Upper lobe of right lung (tissue), 1 donor: ENCODE results near the gene ACR. TPM values are rescaled to one million over a fixed set of nuclear protein-coding genes. Genes with fewer than 3 reads are reported as not detected.

Source experiments
- ATAC-seq: fragments of 200-7000 bp; cut with Tn5 transposase; one replicate; pipeline ENCODE4 v1.9.1; 2020; ENCODE audit warnings: mild to moderate bottlenecking, moderate library complexity
- DNase-seq: peaks from one replicate; pipeline ENCODE4 v3.0.0-alpha.2; 2020
- H3K27ac ChIP-seq: fragments of 200-600 bp; one replicate; pipeline ENCODE4 v1.8.0; 2022
- H3K27me3 ChIP-seq: fragments of 200-600 bp; one replicate; pipeline ENCODE4 v1.8.0; 2022; ENCODE audit warnings: mild to moderate bottlenecking
- H3K36me3 ChIP-seq: fragments of 200-600 bp; one replicate; pipeline ENCODE4 v1.8.0; 2022
- H3K4me1 ChIP-seq: fragments of 200-600 bp; one replicate; pipeline ENCODE4 v1.8.0; 2022
- H3K4me3 ChIP-seq: fragments of 200-600 bp; one replicate; pipeline ENCODE4 v1.8.0; 2022; ENCODE audit warnings: mild to moderate bottlenecking
- H3K9me3 ChIP-seq: fragments of 200-600 bp; one replicate; pipeline ENCODE4 v1.8.0; 2022
- CTCF ChIP-seq: fragments of 200-600 bp; IDR thresholded peaks from one replicate; pipeline ENCODE4 v1.8.0; 2022; ENCODE audit warnings: antibody characterized with exemption
- intact Hi-C: fragments of 100-400 bp; cut with DNase I; formaldehyde crosslinking; loops from one replicate; pipeline ENCODE4 v1.11.0; 2022
- total RNA-seq: library from RNA; stranded (reverse); fragmentation: NEBNext Ultra II Directional; extraction: Animal tissue kit (Norgen Biotek cat#: 25700); gene quantifications from one replicate; pipeline ENCODE4 v1.2.1, GENCODE V29; 2021
- donor health status: DM: no; HTN: yes; CAD: no; lungs with severe emphysema.

The ACR gene
- total RNA-seq, 1 donor from 2014 or later: 4.5 TPM

- Histone ChIP-seq H3K4me3 (no peak overlapping the region), H3K4me1 (peaks cover 16% of the 10 kb centered on the region), H3K27ac (no peak overlapping the region), H3K9me3 (no peaks in the 10 kb centered on the region), H3K36me3 (no peaks in the 10 kb centered on the region), H3K27me3 (no peaks in the 10 kb centered on the region)
- peak; percentile 64 for DNase-seq
- intact Hi-C loops: no loop called here
- no peak for TF ChIP-seq CTCF
- ATAC-seq: no peak
Measured at GRCh38 chr22:50730013-50730891, 7.8 kb upstream of the ACR start.

- ATAC-seq (peak; percentile 49), DNase-seq (peak; percentile 69)
- intact Hi-C loops: no loop called here
- no peaks in the 10 kb centered on the region for H3K36me3 ChIP-seq
- H3K9me3 ChIP-seq: no peaks in the 10 kb centered on the region
- H3K27me3 ChIP-seq: no peaks in the 10 kb centered on the region
- H3K4me3 ChIP-seq: no peak overlapping the region
- no peak overlapping the region for H3K27ac ChIP-seq
- peaks cover 16% of the 10 kb centered on the region for H3K4me1 ChIP-seq
- no peak for TF ChIP-seq CTCF
Measured at GRCh38 chr22:50730941-50731661, 6.9 kb upstream of the ACR start.

- Histone ChIP-seq H3K4me3 (no peak overlapping the region), H3K27ac (no peak overlapping the region), H3K4me1 (peaks cover 16% of the 10 kb centered on the region), H3K36me3 (no peaks in the 10 kb centered on the region), H3K27me3 (no peaks in the 10 kb centered on the region), H3K9me3 (no peaks in the 10 kb centered on the region)
- DNase-seq: peak; percentile 78
- TF ChIP-seq CTCF: peak; percentile 77
- intact Hi-C loops: no loop called here
- ATAC-seq: peak; percentile 80
Measured at GRCh38 chr22:50731811-50732624, 6.0 kb upstream of the ACR start.

- ATAC-seq (no peak), DNase-seq (no peak)
- H3K27ac ChIP-seq: no peak overlapping the region
- no peak overlapping the region for H3K4me3 ChIP-seq
- H3K27me3 ChIP-seq: no peaks in the 10 kb centered on the region
- H3K36me3 ChIP-seq: no peaks in the 10 kb centered on the region
- intact Hi-C loops: no loop called here
- no peaks in the 10 kb centered on the region for H3K9me3 ChIP-seq
- no peak for TF ChIP-seq CTCF
- H3K4me1 ChIP-seq: peaks cover 16% of the 10 kb centered on the region
Measured at GRCh38 chr22:50732681-50733080, 5.3 kb upstream of the ACR start.

GRCh38 chr22:50733521-50734342 lies 4.3 kb upstream of the ACR start:
- TF ChIP-seq CTCF: no peak

More at GRCh38 chr22:50733521-50734342, 4.3 kb upstream of the ACR start:
- no peaks in the 10 kb centered on the region for H3K27me3 ChIP-seq
- peaks cover 16% of the 10 kb centered on the region for H3K4me1 ChIP-seq
- intact Hi-C loops: no loop called here
- H3K27ac ChIP-seq: no peak overlapping the region
- peak; percentile 55 for DNase-seq
- no peak for ATAC-seq
- H3K36me3 ChIP-seq: no peaks in the 10 kb centered on the region
- H3K4me3 ChIP-seq: no peak overlapping the region
- H3K9me3 ChIP-seq: no peaks in the 10 kb centered on the region
